ENCODE measurements around the gene KCND2.

DNA sequence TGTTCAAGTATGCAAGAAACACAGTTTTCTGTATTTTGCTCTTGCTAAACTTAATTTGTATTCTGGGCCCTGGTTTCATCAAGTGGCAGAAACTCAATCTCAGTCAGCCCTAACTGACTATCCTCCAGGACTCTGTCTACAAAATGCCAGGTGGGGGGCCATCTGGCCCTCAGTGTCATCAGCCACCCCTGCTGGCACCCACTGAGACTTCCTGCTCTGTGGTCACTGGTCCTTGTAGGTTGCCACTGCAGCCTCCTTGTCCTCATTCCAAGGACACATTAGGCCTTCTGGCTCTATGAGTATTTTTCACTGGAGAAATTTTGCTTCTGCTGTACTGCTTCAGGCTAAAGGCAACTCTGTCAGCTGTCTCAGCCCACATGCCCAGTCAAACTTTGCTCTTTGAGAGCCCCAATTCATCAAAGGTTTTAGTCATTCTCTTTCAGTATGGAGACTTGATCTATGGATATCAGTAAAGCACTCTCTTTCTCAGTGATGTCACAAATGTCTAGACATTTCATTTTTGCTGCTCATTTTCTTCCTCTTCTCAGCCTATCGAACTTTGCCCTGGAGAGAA, 163.6 kb downstream of the KCND2 start:
- TF ChIP-seq POLR2AphosphoS5 (IDR thresholded peaks at IDR 0.05; ENCODE audit: low read depth, low read length) (no peak), POLR2A (IDR thresholded peaks at IDR 0.05; ENCODE audit: low read depth, low read length) (no peak), TAF1 (IDR thresholded peaks at IDR 0.05; ENCODE audit: borderline replicate concordance, low read depth, low read length) (no peak)
